ENCODE data around the gene XKR7.
"Not testable (repeated sequence)": the region's sequence is repeated elsewhere in the genome, so short reads cannot be mapped to it uniquely, and the experiment has no call there.

XKR7 gene

GRCh38 chr20:32018269-32019155, 50.6 kb downstream of the XKR7 start:
- DNase-seq = peak; percentile 61

- no peak for DNase-seq
Observed at GRCh38 chr20:32019156-32019510, 51.2 kb downstream of the XKR7 start.

GRCh38 chr20:32019563-32020463, 51.9 kb downstream of the XKR7 start:
- no peak for DNase-seq

GRCh38 chr20:32021091-32021490, 53.1 kb downstream of the XKR7 start:
- no peak for DNase-seq

- DNase-seq = no peak
Observed at GRCh38 chr20:32024683-32025295, 56.8 kb downstream of the XKR7 start.

GRCh38 chr20:32027643-32028042, 59.7 kb downstream of the XKR7 start:
- no peak for DNase-seq

- DNase-seq = no peak
Observed at GRCh38 chr20:32028647-32029372, 60.9 kb downstream of the XKR7 start.

- no peak for DNase-seq
Observed at GRCh38 chr20:32029561-32029960, 61.6 kb downstream of the XKR7 start.

- peak; percentile 32 for DNase-seq
Observed at GRCh38 chr20:32031007-32031958, 63.3 kb downstream of the XKR7 start.

- no peak for DNase-seq
Observed at GRCh38 chr20:32033316-32033715, 65.4 kb downstream of the XKR7 start.

GRCh38 chr20:32033721-32034120, 65.8 kb downstream of the XKR7 start:
- DNase-seq = not testable (repeated sequence)

GRCh38 chr20:32034581-32035425, 66.9 kb downstream of the XKR7 start:
- DNase-seq = no peak

GRCh38 chr20:32035426-32035779, 67.5 kb downstream of the XKR7 start:
- no peak for DNase-seq

- no peak for DNase-seq
Observed at GRCh38 chr20:32036252-32036651, 68.3 kb downstream of the XKR7 start.

GRCh38 chr20:32036716-32037485, 69.0 kb downstream of the XKR7 start:
- DNase-seq = no peak

- DNase-seq = no peak
Observed at GRCh38 chr20:32037929-32038328, 70.0 kb downstream of the XKR7 start.

- DNase-seq = peak; percentile 58
Observed at GRCh38 chr20:32040142-32040953, 72.4 kb downstream of the XKR7 start.

- DNase-seq = no peak
Observed at GRCh38 chr20:32045999-32046398, 78.0 kb downstream of the XKR7 start.

- no peak for DNase-seq
Observed at GRCh38 chr20:32050324-32050841, 82.4 kb downstream of the XKR7 start.

Measured in NCI-H1048 (cell line).